Measurements from ENCODE around the gene C19orf44. TPM values are rescaled to one million over a fixed set of nuclear protein-coding genes. Genes with fewer than 3 reads are reported as not detected.
"Not testable (repeated sequence)": the region's sequence is repeated elsewhere in the genome, so short reads cannot be mapped to it uniquely, and the experiment has no call there.

The C19orf44 gene
- polyA plus RNA-seq (ENCODE audit: insufficient read length in 12 of 12), result 10 to 100 TPM in 1 of 12 donors, 1 to 10 TPM in 9, not detected in 2; 4.8 to 10.4 (median 7.3) TPM
- long read RNA-seq, donor 1, partial matches to known transcripts, result 12 of 12 reads
- long read RNA-seq, donor 1, other reads (novel, unspliced or antisense), result 0 of 12 reads
- long read RNA-seq, donor 2, partial matches to known transcripts, result 16 of 16 reads
- long read RNA-seq, donor 2, other reads (novel, unspliced or antisense), result 0 of 16 reads
- long read RNA-seq, donor 3, result 0 reads
- long read RNA-seq, donor 4, result 0 reads
- long read RNA-seq, donor 5, result 0 reads
- long read RNA-seq, donor 6, result 0 reads
- long read RNA-seq, donor 7, result 0 reads
- long read RNA-seq, donor 8, partial matches to known transcripts, result 11 of 12 reads
- long read RNA-seq, donor 8, other reads (novel, unspliced or antisense), result 0 of 12 reads
- long read RNA-seq, donor 9, result 0 reads
- long read RNA-seq, donor 10, partial matches to known transcripts, result 0 of 1 reads
- long read RNA-seq, donor 10, other reads (novel, unspliced or antisense), result 0 of 1 reads
- long read RNA-seq, donor 11, partial matches to known transcripts, result 13 of 13 reads
- long read RNA-seq, donor 11, other reads (novel, unspliced or antisense), result 0 of 13 reads

- DNase-seq, result peak; percentile 98
Measured at GRCh38 chr19:16495982-16496612, at the start of gene C19orf44, which contains the start of gene CALR3. Gene C19orf44, plus strand, starts transcription at chr19:16496394. Its CDS starts 4,399 bp downstream, at chr19:16500793. Gene CALR3, minus strand, starts transcription at chr19:16496167. Its CDS starts 38 bp downstream, at chr19:16496129.

DNA sequence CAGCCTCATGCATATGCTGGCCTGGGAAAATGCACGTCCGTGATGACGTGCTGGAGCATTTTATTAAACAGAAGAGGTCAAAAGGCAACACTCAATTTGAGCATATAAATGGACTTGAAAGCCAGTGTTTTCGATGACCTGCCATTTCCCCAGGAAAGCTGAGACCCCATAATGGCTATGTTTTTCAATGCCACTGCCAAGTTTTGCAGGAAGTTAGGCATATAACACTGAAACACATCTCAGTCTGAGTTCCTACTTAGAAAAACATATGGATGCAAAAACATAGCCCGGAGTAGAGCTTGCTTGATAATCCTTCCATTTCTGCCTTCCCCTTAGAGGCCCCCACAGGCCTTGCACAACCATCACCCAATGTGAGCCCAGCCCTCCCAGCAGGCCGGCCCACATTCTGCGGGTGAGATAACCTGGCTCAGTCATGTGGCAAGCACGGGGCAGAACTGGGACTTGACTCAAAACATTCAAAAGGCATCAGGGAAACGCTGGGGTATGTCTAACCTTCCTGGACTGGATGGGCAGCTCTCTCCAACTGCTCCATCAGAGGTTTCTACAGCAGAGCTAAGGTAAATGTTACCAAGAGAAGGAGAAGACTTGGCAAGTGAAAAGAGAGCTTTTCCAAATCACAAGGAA is 49.3 kb upstream of the C19orf44 start:
- peak; percentile 47 for DNase-seq

DNA sequence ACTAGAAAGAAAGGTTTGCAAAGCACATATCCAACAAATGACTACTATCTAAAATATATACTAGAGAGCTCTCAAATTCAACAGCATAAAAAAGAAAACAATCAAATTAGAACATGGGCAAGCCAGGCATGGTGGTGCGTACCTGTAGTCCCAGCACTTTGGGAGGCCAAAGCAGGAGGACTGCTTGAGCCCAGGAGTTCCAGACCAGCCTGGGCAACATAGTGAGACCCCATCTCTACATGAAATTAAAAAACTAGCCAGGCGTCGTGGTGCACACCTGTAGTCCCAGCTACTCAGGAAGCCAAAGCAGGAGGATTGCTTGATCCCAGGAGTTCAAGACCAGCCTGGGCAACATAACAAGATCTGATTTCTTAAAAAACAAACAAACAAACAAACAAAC is 47.3 kb upstream of the C19orf44 start:
- DNase-seq, result not testable (repeated sequence)

- DNase-seq, result no peak
Measured at GRCh38 chr19:16449330-16449961, 46.7 kb upstream of the C19orf44 start.

DNA sequence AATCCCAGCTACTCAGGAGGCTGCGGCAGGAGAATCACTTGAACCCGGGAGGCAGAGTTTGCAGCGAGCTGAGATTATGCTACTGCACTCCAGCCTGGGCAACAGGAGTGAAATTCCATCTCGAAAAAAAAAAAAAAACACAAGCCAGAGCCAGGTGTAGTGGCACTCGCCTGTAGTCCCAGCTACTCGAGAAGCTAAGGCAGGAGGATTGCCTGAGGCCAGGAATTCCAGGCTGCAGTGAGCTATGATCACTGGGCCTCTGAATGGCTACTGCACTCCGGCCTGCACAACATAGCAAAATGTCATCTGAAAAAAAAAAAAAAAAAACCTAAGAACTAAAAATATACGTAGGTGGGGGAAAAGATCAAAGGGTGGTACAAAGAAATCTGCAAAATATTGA is 43.9 kb upstream of the C19orf44 start:
- no peak for DNase-seq

- no peak for DNase-seq
Measured at GRCh38 chr19:16454351-16454918, 41.8 kb upstream of the C19orf44 start.

DNA sequence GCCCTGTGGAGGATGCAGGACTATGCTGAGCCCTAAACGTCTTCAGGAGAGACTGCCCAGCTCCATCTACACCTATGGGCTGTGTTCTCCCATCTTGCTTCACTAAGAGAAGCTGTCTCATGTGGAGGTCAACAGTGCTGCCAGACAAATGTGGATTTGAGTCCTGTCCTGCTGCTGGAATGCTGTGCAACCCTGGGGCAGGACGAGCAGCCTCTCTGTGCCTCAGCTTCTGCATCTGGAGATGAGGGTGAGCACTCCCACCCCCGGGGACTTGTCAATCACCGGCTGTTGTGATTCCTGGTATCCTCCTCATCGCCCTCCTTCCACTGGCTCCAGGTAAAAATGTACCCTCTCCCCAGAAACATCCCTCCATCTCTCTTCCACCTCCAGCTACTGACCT is 40.7 kb upstream of the C19orf44 start:
- no peak for DNase-seq

GRCh38 chr19:16456652-16457194 is 39.5 kb upstream of the C19orf44 start:
- DNase-seq, result no peak

- DNase-seq, result no peak
Measured at GRCh38 chr19:16457195-16457953, 38.8 kb upstream of the C19orf44 start.

- no peak for DNase-seq
Measured at GRCh38 chr19:16457954-16458331, 38.3 kb upstream of the C19orf44 start.

- DNase-seq, result no peak
Measured at GRCh38 chr19:16458391-16459341, 37.5 kb upstream of the C19orf44 start.

- no peak for DNase-seq
Measured at GRCh38 chr19:16459680-16460079, 36.5 kb upstream of the C19orf44 start.

- no peak for DNase-seq
Measured at GRCh38 chr19:16460454-16460853, 35.7 kb upstream of the C19orf44 start.

DNA sequence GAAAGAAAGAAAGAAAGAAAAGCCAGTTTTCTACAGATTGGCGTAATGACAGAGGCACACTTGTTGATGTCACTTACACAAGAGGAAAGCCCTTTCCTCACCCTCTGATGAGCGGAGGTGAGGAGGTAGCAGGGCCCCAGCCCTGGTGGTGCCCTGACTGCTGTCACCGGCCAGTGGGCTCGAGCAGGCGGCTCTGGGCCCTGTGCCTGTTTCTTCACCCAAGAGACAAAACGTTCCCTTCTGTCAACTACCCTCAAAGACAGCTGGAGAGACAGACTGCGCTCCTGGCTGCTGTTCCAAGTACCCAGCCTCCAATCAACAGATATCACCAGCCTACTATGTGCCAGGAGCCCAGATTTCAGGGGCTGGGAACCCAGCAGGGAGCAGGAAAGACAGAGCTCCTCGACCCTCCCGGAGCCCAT is 34.6 kb upstream of the C19orf44 start:
- DNase-seq, result no peak

- DNase-seq, result no peak
Measured at GRCh38 chr19:16462757-16463250, 33.4 kb upstream of the C19orf44 start.

DNA sequence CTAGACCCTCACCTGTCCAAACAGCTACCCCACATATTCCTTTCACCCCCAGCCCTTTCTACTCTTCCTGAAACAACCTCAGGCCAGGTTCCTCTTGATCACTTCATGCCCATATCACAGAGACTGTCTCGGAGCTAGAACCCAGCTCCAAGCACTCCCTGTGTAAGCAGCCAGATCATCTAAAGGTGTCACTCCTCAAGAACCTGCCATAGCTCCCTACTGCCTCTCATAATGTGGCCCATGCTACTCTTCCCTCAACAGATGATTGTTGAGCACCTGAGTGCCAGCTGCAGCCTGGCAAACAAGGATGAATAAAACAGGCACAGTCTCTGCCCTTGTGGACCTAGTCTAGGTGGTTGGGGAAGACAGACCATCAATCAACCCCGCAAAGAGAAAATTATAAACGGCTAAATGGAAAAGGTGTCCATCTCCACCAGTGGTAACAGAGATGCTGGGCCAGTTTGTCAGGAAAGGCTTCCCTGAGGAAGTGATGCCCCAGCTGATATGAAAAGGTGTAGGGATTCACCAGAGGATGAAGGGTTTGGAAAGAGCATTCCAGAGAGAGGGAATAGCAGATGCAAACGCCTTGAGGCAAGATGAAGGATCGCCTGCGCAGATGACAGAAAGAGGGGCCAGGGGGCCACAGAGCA is 32.7 kb upstream of the C19orf44 start:
- DNase-seq, result no peak

DNA sequence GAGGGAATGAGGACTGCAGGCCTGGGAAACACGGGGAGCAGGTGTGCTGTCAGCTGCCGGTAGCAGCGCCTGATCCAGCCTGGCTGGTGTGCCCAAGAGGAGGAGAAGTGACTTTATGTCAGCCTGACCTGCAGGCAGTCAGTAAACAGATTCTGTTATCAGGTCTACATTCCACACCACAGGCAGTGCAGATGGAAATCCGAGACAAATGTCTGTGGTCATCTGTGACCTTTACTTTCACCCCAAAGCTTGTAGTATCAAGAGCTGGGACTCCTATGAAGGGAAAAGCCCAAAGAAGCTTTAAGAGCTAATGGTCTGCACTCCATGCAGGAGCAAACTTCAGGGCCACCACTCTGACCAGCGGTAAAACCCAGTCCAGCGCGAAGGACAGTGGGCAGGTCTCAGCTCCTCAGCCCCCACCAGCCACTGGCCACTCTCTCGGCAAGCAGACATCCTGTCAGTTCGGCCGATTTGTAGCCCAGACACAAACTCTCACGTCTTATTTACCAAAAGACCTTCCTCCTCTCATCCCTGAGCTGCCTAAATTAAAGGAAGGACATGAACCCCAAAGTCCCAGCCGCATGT is 32.1 kb upstream of the C19orf44 start:
- no peak for DNase-seq

- DNase-seq, result no peak
Measured at GRCh38 chr19:16465239-16465638, 31.0 kb upstream of the C19orf44 start.

Measured in muscle of arm (tissue), 14 donors.